ENCODE results near the gene PSMB1.

- TF ChIP-seq, protein P1, sequence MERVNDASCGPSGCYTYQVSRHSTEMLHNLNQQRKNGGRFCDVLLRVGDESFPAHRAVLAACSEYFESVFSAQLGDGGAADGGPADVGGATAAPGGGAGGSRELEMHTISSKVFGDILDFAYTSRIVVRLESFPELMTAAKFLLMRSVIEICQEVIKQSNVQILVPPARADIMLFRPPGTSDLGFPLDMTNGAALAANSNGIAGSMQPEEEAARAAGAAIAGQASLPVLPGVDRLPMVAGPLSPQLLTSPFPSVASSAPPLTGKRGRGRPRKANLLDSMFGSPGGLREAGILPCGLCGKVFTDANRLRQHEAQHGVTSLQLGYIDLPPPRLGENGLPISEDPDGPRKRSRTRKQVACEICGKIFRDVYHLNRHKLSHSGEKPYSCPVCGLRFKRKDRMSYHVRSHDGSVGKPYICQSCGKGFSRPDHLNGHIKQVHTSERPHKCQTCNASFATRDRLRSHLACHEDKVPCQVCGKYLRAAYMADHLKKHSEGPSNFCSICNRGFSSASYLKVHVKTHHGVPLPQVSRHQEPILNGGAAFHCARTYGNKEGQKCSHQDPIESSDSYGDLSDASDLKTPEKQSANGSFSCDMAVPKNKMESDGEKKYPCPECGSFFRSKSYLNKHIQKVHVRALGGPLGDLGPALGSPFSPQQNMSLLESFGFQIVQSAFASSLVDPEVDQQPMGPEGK (CRISPR knock-in tag; IDR thresholded peaks at IDR 0.05; ENCODE audit: borderline replicate concordance): no peak
- TF ChIP-seq SRSF9 (IDR thresholded peaks at IDR 0.05; ENCODE audit: borderline replicate concordance, low read depth, low read length) (no peak), MAFK (IDR thresholded peaks at IDR 0.05; ENCODE audit: low read length) (no peak), ELK1 (CRISPR knock-in tag; IDR thresholded peaks at IDR 0.05) (no peak), ZNF431 (CRISPR knock-in tag; IDR thresholded peaks at IDR 0.05) (no peak), FOXK2 (conservative IDR thresholded peaks at IDR 0.05 in 1 of 2, IDR thresholded peaks at IDR 0.05 in 1 of 2; ENCODE audit: low read depth in 2 of 2) (no peak), ZNF511 (CRISPR knock-in tag; IDR thresholded peaks at IDR 0.05) (no peak)
- TF ChIP-seq, protein P2, sequence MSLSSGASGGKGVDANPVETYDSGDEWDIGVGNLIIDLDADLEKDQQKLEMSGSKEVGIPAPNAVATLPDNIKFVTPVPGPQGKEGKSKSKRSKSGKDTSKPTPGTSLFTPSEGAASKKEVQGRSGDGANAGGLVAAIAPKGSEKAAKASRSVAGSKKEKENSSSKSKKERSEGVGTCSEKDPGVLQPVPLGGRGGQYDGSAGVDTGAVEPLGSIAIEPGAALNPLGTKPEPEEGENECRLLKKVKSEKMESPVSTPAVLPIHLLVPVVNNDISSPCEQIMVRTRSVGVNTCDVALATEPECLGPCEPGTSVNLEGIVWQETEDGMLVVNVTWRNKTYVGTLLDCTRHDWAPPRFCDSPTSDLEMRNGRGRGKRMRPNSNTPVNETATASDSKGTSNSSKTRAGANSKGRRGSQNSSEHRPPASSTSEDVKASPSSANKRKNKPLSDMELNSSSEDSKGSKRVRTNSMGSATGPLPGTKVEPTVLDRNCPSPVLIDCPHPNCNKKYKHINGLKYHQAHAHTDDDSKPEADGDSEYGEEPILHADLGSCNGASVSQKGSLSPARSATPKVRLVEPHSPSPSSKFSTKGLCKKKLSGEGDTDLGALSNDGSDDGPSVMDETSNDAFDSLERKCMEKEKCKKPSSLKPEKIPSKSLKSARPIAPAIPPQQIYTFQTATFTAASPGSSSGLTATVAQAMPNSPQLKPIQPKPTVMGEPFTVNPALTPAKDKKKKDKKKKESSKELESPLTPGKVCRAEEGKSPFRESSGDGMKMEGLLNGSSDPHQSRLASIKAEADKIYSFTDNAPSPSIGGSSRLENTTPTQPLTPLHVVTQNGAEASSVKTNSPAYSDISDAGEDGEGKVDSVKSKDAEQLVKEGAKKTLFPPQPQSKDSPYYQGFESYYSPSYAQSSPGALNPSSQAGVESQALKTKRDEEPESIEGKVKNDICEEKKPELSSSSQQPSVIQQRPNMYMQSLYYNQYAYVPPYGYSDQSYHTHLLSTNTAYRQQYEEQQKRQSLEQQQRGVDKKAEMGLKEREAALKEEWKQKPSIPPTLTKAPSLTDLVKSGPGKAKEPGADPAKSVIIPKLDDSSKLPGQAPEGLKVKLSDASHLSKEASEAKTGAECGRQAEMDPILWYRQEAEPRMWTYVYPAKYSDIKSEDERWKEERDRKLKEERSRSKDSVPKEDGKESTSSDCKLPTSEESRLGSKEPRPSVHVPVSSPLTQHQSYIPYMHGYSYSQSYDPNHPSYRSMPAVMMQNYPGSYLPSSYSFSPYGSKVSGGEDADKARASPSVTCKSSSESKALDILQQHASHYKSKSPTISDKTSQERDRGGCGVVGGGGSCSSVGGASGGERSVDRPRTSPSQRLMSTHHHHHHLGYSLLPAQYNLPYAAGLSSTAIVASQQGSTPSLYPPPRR (CRISPR knock-in tag; IDR thresholded peaks at IDR 0.05; ENCODE audit: borderline replicate concordance): no peak
Observed at GRCh38 chr6:170505306-170505705, 47.8 kb downstream of the PSMB1 start.

Measured in K562 (cell line).